ENCODE measurements around the gene CDH26. TPM values are rescaled to one million over a fixed set of nuclear protein-coding genes. Genes with fewer than 3 reads are reported as not detected.

Gene CDH26
- total RNA-seq, 2 experiments from 2014 or later: 0.75 to 1.1 TPM

DNA sequence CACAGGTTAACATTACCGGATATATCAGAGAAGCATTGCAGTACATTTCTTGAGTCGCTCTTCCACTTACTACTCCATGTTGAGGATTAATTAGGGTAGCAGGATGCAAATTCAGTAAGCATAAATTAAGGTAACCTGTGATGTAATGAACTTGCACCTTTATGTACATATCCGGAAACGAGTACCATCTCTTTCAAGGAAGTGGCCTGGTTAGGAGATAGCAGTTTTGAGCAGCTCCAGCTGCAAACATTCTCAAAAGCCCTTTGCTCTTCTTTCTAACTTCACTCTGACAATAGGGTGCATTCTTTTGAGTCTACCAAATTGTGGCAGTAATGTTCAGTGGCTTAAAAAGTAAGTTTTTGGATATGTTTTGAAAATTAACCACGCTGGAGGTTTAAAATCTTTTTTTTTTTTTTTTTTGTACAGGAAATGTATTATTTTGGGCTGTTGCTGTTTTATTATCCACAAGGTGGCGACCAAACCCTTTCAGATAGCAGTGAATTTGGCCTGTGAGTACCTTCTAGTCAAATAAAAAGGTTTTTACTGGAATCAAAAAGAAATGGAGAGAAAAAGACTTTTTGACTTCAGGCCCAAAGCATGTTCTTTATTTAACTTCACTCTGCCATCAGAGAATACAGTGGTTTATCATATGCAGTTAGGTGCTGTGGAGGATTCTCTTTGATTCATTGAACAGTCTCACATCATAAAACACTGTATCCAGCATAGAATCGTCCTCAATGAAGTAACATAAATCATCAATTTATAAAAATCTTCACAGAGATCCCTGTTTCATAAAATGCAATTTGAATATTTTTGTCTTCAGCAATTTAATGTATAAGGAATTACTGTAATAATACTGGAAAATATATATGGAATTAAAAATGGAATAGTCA, 9.1 kb upstream of the CDH26 start:
- Histone ChIP-seq H3K27ac (ENCODE audit: low read depth in 1 of 2, low read length in 2 of 2) (peak overlapping the region; percentile 37 to 63), H3K4me3 (ENCODE audit: low read length) (peak overlapping the region; percentile 8), H3K36me3 (ENCODE audit: insufficient read depth, low read length) (peaks cover 10% of the 10 kb centered on the region), H3K9me3 (ENCODE audit: control insufficient read depth in 1 of 2, insufficient read depth in 1 of 2, low read length in 2 of 2) (no peaks in the 10 kb centered on the region), H3K4me1 (ENCODE audit: insufficient read depth, low read length) (no peaks in the 10 kb centered on the region), H3K27me3 (ENCODE audit: control insufficient read depth in 1 of 2, insufficient read depth in 2 of 2, low read length in 2 of 2) (no peaks in the 10 kb centered on the region)
- POLR2A ChIA-PET: interaction anchor here (0.6 to 3.0 kb wide), 4 partner anchors 9 to 114 kb away, joined by 3 to 33 read pairs (median 4); partner anchors contain the start of genes FAM217B, PPP1R3D and SYCP2
- Mint-ChIP-seq H3K4me3 (peak overlapping the region; percentile 62), H3K27ac (peak overlapping the region; percentile 86), H3K27me3 (no peaks in the 10 kb centered on the region), H3K4me1 (ENCODE audit: low read depth) (peaks cover 21% of the 10 kb centered on the region), H3K9me3 (no peaks in the 10 kb centered on the region), H3K36me3 (ENCODE audit: low read depth) (peaks cover 32% of the 10 kb centered on the region)
- peak in 6 of 14 experiments; percentile 25 to 81 (median 63) for DNase-seq
- intact Hi-C loops (cut with DNase I, micrococcal nuclease): loop anchor here (1.0 to 5.0 kb wide), 6 partner anchors 9 to 1938 kb away; partner anchors contain the start of genes FAM217B (in 1 of the 2) and PPP1R3D (in 1 of the 2)
- TF ChIP-seq, protein P1, sequence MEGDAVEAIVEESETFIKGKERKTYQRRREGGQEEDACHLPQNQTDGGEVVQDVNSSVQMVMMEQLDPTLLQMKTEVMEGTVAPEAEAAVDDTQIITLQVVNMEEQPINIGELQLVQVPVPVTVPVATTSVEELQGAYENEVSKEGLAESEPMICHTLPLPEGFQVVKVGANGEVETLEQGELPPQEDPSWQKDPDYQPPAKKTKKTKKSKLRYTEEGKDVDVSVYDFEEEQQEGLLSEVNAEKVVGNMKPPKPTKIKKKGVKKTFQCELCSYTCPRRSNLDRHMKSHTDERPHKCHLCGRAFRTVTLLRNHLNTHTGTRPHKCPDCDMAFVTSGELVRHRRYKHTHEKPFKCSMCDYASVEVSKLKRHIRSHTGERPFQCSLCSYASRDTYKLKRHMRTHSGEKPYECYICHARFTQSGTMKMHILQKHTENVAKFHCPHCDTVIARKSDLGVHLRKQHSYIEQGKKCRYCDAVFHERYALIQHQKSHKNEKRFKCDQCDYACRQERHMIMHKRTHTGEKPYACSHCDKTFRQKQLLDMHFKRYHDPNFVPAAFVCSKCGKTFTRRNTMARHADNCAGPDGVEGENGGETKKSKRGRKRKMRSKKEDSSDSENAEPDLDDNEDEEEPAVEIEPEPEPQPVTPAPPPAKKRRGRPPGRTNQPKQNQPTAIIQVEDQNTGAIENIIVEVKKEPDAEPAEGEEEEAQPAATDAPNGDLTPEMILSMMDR (IDR thresholded peaks at IDR 0.05): peak; percentile 76
- peak; percentile 94 for ATAC-seq (ENCODE audit: poor library complexity)
- CTCF ChIA-PET: interaction anchor here (0.7 to 5.6 kb wide), 6 partner anchors 9 to 314 kb away, joined by 3 to 31 read pairs (median 4); partner anchors contain the start of genes FAM217B, PPP1R3D and SYCP2

DNA sequence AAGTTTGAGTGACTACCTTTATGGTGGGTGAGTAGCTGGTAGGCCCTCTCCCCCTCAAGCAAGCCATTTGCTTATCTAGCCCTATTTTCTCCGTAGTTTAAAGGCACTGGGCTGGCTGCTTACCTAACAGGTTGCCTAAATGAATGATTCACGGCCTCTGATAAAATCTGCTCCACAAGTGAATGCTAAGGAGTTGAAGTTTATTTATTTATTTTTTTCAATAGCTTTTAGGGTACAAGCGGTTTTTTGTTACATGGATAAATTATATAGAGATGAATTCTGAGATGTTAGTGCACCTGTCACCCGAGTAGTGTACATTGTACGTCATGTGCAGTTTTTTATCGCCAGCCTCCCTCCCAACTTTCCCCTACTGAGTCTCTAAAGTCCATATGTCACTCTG, 8.3 kb upstream of the CDH26 start:
- peaks cover 23% of the 10 kb centered on the region for H3K36me3 Mint-ChIP-seq (ENCODE audit: low read depth)
- H3K27ac Mint-ChIP-seq: peak overlapping the region; percentile 86
- H3K27ac ChIP-seq (ENCODE audit: low read depth in 1 of 2, low read length in 2 of 2): no peak overlapping the region

DNA sequence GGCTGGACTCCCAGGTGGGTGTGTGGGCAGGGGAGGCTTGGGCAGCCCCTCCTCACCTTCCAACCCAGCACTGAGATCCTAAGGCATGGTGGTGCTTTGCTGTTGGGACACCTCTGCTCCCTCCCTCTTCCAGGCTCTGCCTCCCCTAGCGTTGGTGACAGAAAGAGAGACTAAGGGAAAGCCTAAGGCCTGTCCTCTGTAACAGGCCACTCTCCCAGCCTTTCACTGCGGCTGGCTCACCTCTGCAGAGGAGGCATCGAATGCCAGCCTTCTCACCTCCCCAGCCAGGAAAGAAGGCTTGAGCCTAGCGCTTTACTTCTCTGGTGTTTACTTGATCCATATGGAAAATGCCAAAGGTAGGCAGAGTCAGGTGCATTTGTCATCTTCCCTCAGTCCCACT, 3.5 kb upstream of the CDH26 start:
- ATAC-seq (ENCODE audit: poor library complexity) (no peak), DNase-seq (no peak)
- Histone ChIP-seq H3K36me3 (ENCODE audit: insufficient read depth, low read length) (peaks cover 6% of the 10 kb centered on the region), H3K27me3 (ENCODE audit: control insufficient read depth in 1 of 2, insufficient read depth in 2 of 2, low read length in 2 of 2) (no peaks in the 10 kb centered on the region), H3K4me3 (ENCODE audit: low read length) (no peak overlapping the region), H3K4me1 (ENCODE audit: insufficient read depth, low read length) (no peaks in the 10 kb centered on the region), H3K9me3 (ENCODE audit: control insufficient read depth in 1 of 2, insufficient read depth in 1 of 2, low read length in 2 of 2) (no peaks in the 10 kb centered on the region), H3K27ac (ENCODE audit: low read depth in 1 of 2, low read length in 2 of 2) (no peak overlapping the region)
- no peaks in the 10 kb centered on the region for H3K4me1 Mint-ChIP-seq (ENCODE audit: low read depth)
- POLR2A ChIA-PET: interaction anchor here (3.0 kb wide), 1 partner anchor 14 kb away, joined by 10 read pairs; the partner anchor contains the start of genes FAM217B and PPP1R3D
- intact Hi-C loops (cut with DNase I, micrococcal nuclease): loop anchor here in 1 of 2 experiments (5.0 kb wide), 2 partner anchors 103 to 1168 kb away; no protein-coding TSS in a partner anchor
- no peak overlapping the region for H3K27ac Mint-ChIP-seq
- no peaks in the 10 kb centered on the region for H3K27me3 Mint-ChIP-seq
- CTCF ChIA-PET: no interaction called here
- TF ChIP-seq, protein P1 (IDR thresholded peaks at IDR 0.05): no peak
- no peak overlapping the region for H3K4me3 Mint-ChIP-seq
- H3K36me3 Mint-ChIP-seq (ENCODE audit: low read depth): peaks cover 4% of the 10 kb centered on the region
- no peaks in the 10 kb centered on the region for H3K9me3 Mint-ChIP-seq

More for the DNA sequence above, 8.3 kb upstream of the CDH26 start:
- Mint-ChIP-seq H3K27me3 (no peaks in the 10 kb centered on the region), H3K4me1 (ENCODE audit: low read depth) (peaks cover 21% of the 10 kb centered on the region), H3K9me3 (no peaks in the 10 kb centered on the region), H3K4me3 (no peak overlapping the region)
- Histone ChIP-seq H3K9me3 (ENCODE audit: control insufficient read depth in 1 of 2, insufficient read depth in 1 of 2, low read length in 2 of 2) (no peaks in the 10 kb centered on the region), H3K4me1 (ENCODE audit: insufficient read depth, low read length) (no peaks in the 10 kb centered on the region), H3K36me3 (ENCODE audit: insufficient read depth, low read length) (peaks cover 1% of the 10 kb centered on the region), H3K4me3 (ENCODE audit: low read length) (no peak overlapping the region), H3K27me3 (ENCODE audit: control insufficient read depth in 1 of 2, insufficient read depth in 2 of 2, low read length in 2 of 2) (no peaks in the 10 kb centered on the region)
- DNase-seq (no peak), ATAC-seq (ENCODE audit: poor library complexity) (no peak)
- ChIA-PET CTCF (interaction anchor here (1.2 to 5.6 kb wide), 3 partner anchors 10 to 313 kb away, joined by 4 to 31 read pairs (median 5); partner anchors contain the start of genes FAM217B, PPP1R3D and SYCP2), POLR2A (interaction anchor here (1.7 to 3.0 kb wide), 2 partner anchors 10 to 16 kb away, joined by 4 to 33 read pairs; partner anchors contain the start of genes FAM217B, PPP1R3D and SYCP2)
- TF ChIP-seq, protein P1 (IDR thresholded peaks at IDR 0.05): no peak
- intact Hi-C loops (cut with DNase I, micrococcal nuclease): loop anchor here (1.0 to 5.0 kb wide), 8 partner anchors 107 to 1937 kb away; no protein-coding TSS in a partner anchor
